Testis (tissue), 3 donors: ENCODE results near the gene ITSN2. TPM values are rescaled to one million over a fixed set of nuclear protein-coding genes. Genes with fewer than 3 reads are reported as not detected.
"Not testable (repeated sequence)": the region's sequence is repeated elsewhere in the genome, so short reads cannot be mapped to it uniquely, and the experiment has no call there.

ENCODE experiments used
- DNase-seq: peaks from one replicate; pipeline ENCODE4 v3.0.0-alpha.2; 2019
- H3K27ac ChIP-seq, 2 donors: fragments of 200-600 bp; sonication (generic); one replicate each; pipeline ENCODE4 v1.5.1; 2019
- H3K27me3 ChIP-seq: fragments of 200-600 bp; sonication (generic); one replicate; pipeline ENCODE4 v1.5.1; 2019
- H3K36me3 ChIP-seq: fragments of 200-600 bp; sonication (generic); one replicate; pipeline ENCODE4 v1.5.1; 2017; ENCODE audit warnings: low read depth; ENCODE audit errors: missing control alignments
- H3K4me1 ChIP-seq: fragments of 200-600 bp; sonication (generic); one replicate; pipeline ENCODE4 v1.5.1; 2019
- H3K4me3 ChIP-seq, 2 donors: fragments of 200-600 bp; sonication (generic); one replicate each; pipeline ENCODE4 v1.5.1; 2017 to 2019
- H3K9me3 ChIP-seq: fragments of 200-600 bp; sonication (generic); one replicate; pipeline ENCODE4 v1.5.1; 2017
- CTCF ChIP-seq, 3 experiments: fragments of 450-650 bp in 2 of 3; fragments of 200-600 bp in 1 of 3; sonication (generic) in 1 of 3; IDR thresholded peaks; one replicate each; pipeline ENCODE4 v1.5.1; 2016 to 2019; ENCODE audit warnings: antibody characterized with exemption in 3 of 3, mild to moderate bottlenecking in 2 of 3, moderate library complexity in 1 of 3
- POLR2A ChIP-seq: fragments of 450-650 bp; IDR thresholded peaks from one replicate; pipeline ENCODE4 v1.6.1; 2017; ENCODE audit warnings: antibody characterized with exemption, mild to moderate bottlenecking, moderate library complexity
- WGBS, 2 donors: methylation state at CpG; one replicate each; pipeline ENCODE4 v1.1.5; 2018; 5-methylcytosine and 5-hydroxymethylcytosine counted together
- intact Hi-C: fragments of 100-400 bp; cut with DNase I; formaldehyde crosslinking; loops from one replicate; pipeline ENCODE4 v1.15.1; 2023; ENCODE audit warnings: low total_unique reads
- polyA plus RNA-seq: library from polyadenylated mRNA; stranded (reverse); fragments of 350-450 nt; fragmentation: Illumina TruSeq; extraction: RNeasy Lipid Tissue Mini Kit (QIAGEN cat#74804); gene quantifications from one replicate; pipeline ENCODE4 v1.2.3, GENCODE V29; 2014; ENCODE audit warnings: low read depth, low replicate concordance; ENCODE audit not compliant: insufficient read depth
- total RNA-seq, 2 donors: library from RNA; depleted of rRNA; stranded (reverse); fragments of >200 nt; gene quantifications; one replicate each; pipeline ENCODE4 v1.2.3, GENCODE V29; 2016

Gene ITSN2
- total and polyA plus RNA-seq, 3 donors from 2014 or later, result 9.1 to 53.8 (median 43.4) TPM

DNA sequence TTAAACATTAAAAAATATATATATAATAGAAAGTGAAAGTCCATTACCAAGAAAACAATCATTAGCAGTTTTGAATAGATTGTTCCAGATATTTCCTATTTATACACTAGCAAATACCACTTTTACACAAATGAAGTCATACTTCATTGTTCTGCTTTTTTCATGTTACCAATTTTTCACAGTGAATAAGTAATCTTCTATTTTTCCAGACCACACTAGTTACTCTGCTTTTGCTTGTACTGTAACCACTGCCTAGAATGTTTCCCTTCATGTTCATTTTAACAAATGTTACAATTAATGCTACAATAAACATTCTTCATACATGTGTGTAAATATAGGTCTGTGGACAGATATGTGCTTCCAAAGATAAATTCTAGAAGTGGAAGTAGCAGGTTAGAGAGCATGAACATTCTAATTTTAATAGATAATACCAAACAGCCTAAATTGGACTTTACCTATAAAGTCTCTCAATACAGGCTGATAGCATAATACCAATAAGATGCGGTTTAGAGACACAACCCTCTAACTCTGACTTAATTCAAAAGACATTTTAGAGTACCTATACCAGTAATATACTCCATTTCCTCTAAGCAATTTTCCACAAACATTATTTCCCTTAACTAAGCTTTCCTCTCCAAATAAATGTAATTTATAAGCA is 17.0 kb downstream of the ITSN2 start:
- no peak overlapping the region for H3K27ac ChIP-seq

GRCh38 chr2:24342110-24342910 is 18.0 kb downstream of the ITSN2 start:
- no peaks in the 10 kb centered on the region for H3K27me3 ChIP-seq
- no peaks in the 10 kb centered on the region for H3K36me3 ChIP-seq
- no peak for DNase-seq
- TF ChIP-seq CTCF (IDR thresholded peaks at IDR 0.05), result no peak
- intact Hi-C loops, result no loop called here
- H3K27ac ChIP-seq, result no peak overlapping the region
- H3K9me3 ChIP-seq, result no peaks in the 10 kb centered on the region
- H3K4me1 ChIP-seq, result peaks cover 9% of the 10 kb centered on the region
- H3K4me3 ChIP-seq, result no peak overlapping the region
- 80 to 84% methylated on average over 9 of the region's 9 CpGs for WGBS, 2 donors

More for the DNA sequence above, 17.0 kb downstream of the ITSN2 start:
- H3K27me3 ChIP-seq, result no peaks in the 10 kb centered on the region
- 92 to 93% methylated on average over 1 of the region's 1 CpG for WGBS, 2 donors
- H3K36me3 ChIP-seq, result no peaks in the 10 kb centered on the region
- TF ChIP-seq CTCF (IDR thresholded peaks at IDR 0.05), result no peak
- no peak for TF ChIP-seq POLR2A
- peaks cover 6% of the 10 kb centered on the region for H3K4me1 ChIP-seq
- no peak for DNase-seq
- intact Hi-C loops, result no loop called here
- H3K9me3 ChIP-seq, result no peaks in the 10 kb centered on the region
- no peak overlapping the region for H3K4me3 ChIP-seq

DNA sequence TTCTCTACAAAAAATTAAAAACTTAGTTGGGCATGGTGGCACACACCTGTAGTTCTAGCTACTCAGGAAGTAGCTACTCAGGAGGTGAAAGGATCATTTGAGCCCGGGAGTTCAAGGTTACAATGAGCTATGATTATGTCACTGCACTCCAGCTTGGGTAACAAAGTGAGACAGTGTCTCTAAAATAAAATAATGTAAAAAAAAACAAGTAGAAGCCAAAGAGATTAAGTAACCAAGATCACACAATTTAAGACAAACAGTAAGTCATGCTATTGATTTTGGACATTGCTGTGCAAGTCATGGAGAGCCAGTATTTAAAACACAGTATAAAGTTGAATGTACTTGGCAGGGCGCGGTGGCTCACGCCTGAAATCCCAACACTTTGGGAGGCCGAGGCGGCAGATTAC is 20.5 kb downstream of the ITSN2 start:
- TF ChIP-seq CTCF (IDR thresholded peaks at IDR 0.05) (no peak), POLR2A (no peak)
- Histone ChIP-seq H3K36me3 (no peaks in the 10 kb centered on the region), H3K4me1 (peaks cover 9% of the 10 kb centered on the region), H3K27ac (no peak overlapping the region), H3K27me3 (no peaks in the 10 kb centered on the region), H3K4me3 (no peak overlapping the region), H3K9me3 (no peaks in the 10 kb centered on the region)
- DNase-seq, result no peak
- intact Hi-C loops, result no loop called here
- WGBS, 2 donors, result 82 to 96% methylated on average over 6 of the region's 6 CpGs

DNA sequence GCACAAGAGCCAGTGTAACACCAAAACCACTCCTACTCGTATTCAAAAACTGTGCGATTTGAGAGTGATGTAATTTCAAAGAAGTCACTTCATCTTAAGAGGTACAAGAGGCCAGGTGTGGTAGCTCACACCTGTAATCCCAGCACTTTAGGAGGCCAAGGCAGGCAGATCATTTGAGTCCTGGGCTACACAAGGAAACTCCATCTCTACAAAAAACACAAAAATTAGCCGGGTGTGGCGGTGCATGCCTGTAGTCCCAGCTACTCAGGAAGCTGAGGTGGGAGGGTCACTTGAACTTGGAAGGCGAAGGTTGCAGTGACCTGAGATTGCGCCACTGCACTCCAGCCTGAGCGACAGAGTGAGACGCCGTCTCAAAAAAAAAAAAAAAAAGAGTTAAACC is 21.2 kb downstream of the ITSN2 start:
- DNase-seq, H3K27ac ChIP-seq, H3K4me1 ChIP-seq, H3K36me3 ChIP-seq, H3K27me3 ChIP-seq, H3K9me3 ChIP-seq, intact Hi-C loops, H3K4me3 ChIP-seq: not testable (repeated sequence)
- WGBS, 2 donors, result 78 to 87% methylated on average over 9 of the region's 9 CpGs

GRCh38 chr2:24337890-24338289 is 22.4 kb downstream of the ITSN2 start:
- TF ChIP-seq CTCF (IDR thresholded peaks at IDR 0.05) (no peak), POLR2A (no peak)
- peaks cover 9% of the 10 kb centered on the region for H3K4me1 ChIP-seq
- intact Hi-C loops, result no loop called here
- no peak overlapping the region for H3K4me3 ChIP-seq
- H3K27ac ChIP-seq, result no peak overlapping the region
- no peak for DNase-seq
- no peaks in the 10 kb centered on the region for H3K9me3 ChIP-seq
- WGBS, 2 donors, result 45 to 50% methylated on average over 1 of the region's 1 CpG
- H3K36me3 ChIP-seq, result no peaks in the 10 kb centered on the region
- no peaks in the 10 kb centered on the region for H3K27me3 ChIP-seq
